Effector memory CD8-positive, alpha-beta T cell (primary cell): Measurements from ENCODE around the gene NMNAT3.

Source experiments
- ATAC-seq: fragments of 150-1000 bp; cut with Tn5 transposase; replicated peaks from 2 replicates; pipeline ENCODE4 v1.10.0; 2021; ENCODE audit warnings: mild to moderate bottlenecking, moderate library complexity
- DNase-seq, 3 experiments: peaks; one replicate each; pipeline ENCODE4 v3.0.0; 2021
- H3K27ac Mint-ChIP-seq, 2 donors: one replicate each; pipeline ENCODE4 v1.8.0; 2022; ENCODE audit warnings: mild to moderate bottlenecking in 2 of 2, mixed read lengths in 2 of 2, moderate library complexity in 2 of 2
- H3K27me3 Mint-ChIP-seq, 2 donors: one replicate each; pipeline ENCODE4 v1.8.0; 2022; ENCODE audit warnings: mixed read lengths in 2 of 2
- H3K36me3 Mint-ChIP-seq: one replicate; pipeline ENCODE4 v1.8.0; 2022; ENCODE audit warnings: mild to moderate bottlenecking, moderate library complexity, mixed read lengths; ENCODE audit not compliant: insufficient read depth
- H3K4me1 Mint-ChIP-seq, 2 donors: one replicate each; pipeline ENCODE4 v1.8.0; 2022; ENCODE audit warnings: low read depth in 2 of 2, mixed read lengths in 2 of 2
- H3K4me3 Mint-ChIP-seq, 2 donors: one replicate each; pipeline ENCODE4 v1.8.0; 2022; ENCODE audit warnings: mild to moderate bottlenecking in 2 of 2, mixed read lengths in 2 of 2, moderate library complexity in 2 of 2
- H3K9me3 Mint-ChIP-seq, 2 donors: one replicate each; pipeline ENCODE4 v1.8.0; 2022; ENCODE audit warnings: mixed read lengths in 2 of 2

Gene NMNAT3

GRCh38 chr3:139640456-139640855, 37.3 kb downstream of the NMNAT3 start:
- Mint-ChIP-seq H3K27ac (no peak overlapping the region), H3K9me3 (no peaks in the 10 kb centered on the region), H3K4me3 (no peak overlapping the region), H3K27me3 (no peaks in the 10 kb centered on the region), H3K4me1 (peaks cover 0 to 4% of the 10 kb centered on the region in 2 donors), H3K36me3 (peaks cover 4% of the 10 kb centered on the region)
- no peak for DNase-seq
- no peak for ATAC-seq

DNA sequence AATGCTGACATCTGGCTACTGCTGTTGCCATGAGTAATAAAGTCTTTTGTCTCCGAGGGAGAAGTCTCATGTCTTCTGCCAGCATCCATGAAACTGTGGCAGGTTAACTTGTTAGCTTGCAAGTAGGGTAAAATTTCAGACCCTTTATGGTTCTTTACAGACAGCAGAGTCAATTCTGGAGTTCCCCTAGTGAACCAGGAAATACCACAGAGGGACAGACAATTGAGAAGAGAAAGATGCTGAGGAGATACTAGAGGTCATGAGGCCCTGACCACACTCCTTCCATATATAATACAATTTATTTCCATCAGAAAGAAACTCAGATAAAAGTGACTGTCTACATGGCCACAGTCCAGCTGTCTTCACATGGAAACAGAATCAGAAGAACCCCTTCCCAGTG, 38.1 kb downstream of the NMNAT3 start:
- ATAC-seq (no peak), DNase-seq (no peak)
- no peaks in the 10 kb centered on the region for H3K27me3 Mint-ChIP-seq
- H3K27ac Mint-ChIP-seq, result no peak overlapping the region
- H3K4me3 Mint-ChIP-seq, result no peak overlapping the region
- H3K36me3 Mint-ChIP-seq, result peaks cover under 1% of the 10 kb centered on the region
- no peaks in the 10 kb centered on the region for H3K9me3 Mint-ChIP-seq
- peaks cover 0 to 4% of the 10 kb centered on the region in 2 donors for H3K4me1 Mint-ChIP-seq

DNA sequence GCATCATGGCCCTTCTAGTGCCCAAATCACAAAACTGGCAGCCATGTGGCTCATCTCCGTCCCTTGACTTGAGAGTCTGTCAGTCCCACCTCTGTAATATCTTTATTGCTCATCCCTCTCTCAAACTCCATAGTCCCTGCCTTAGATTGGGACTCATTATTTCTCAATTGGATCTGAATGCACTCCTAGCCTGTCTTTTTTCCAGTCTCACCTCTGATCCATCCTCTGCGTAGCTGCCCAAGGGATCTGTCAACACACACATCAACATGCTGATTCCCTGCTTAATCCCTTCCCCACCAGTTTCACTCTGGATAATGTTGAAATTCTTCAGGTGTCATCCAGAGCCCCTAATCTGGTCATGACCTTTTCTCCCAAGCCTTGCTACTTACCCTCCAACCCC, 39.3 kb downstream of the NMNAT3 start:
- Mint-ChIP-seq H3K27me3 (no peaks in the 10 kb centered on the region), H3K27ac (no peak overlapping the region), H3K36me3 (no peaks in the 10 kb centered on the region), H3K4me3 (no peak overlapping the region), H3K9me3 (no peaks in the 10 kb centered on the region), H3K4me1 (peaks cover 0 to 4% of the 10 kb centered on the region in 2 donors)
- ATAC-seq (no peak), DNase-seq (no peak)

DNA sequence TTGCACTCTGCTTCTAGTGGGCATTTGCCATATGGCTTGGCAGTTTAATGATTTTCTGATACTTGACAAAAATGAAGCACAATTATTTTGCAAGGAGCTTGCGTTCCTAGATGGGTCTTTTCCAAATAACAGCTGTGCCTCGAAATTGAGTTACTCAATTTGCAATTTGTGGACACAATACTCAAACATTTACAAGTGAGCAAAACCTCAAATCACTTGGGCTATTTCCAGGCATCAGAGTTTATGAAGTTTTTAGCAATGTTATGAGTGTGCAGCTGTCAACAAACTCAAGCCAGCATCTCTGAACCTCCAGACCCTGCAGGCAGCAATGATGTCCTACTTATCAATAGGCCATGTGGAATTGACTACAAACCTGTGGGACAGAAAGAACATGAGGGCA, 41.3 kb downstream of the NMNAT3 start:
- ATAC-seq, result no peak
- no peak overlapping the region for H3K4me3 Mint-ChIP-seq
- H3K27me3 Mint-ChIP-seq, result no peaks in the 10 kb centered on the region
- DNase-seq, result no peak
- H3K4me1 Mint-ChIP-seq, result no peaks in the 10 kb centered on the region
- no peak overlapping the region for H3K27ac Mint-ChIP-seq
- no peaks in the 10 kb centered on the region for H3K36me3 Mint-ChIP-seq
- H3K9me3 Mint-ChIP-seq, result no peaks in the 10 kb centered on the region

GRCh38 chr3:139634111-139634635, 43.6 kb downstream of the NMNAT3 start:
- no peak for ATAC-seq
- Mint-ChIP-seq H3K9me3 (no peaks in the 10 kb centered on the region), H3K27me3 (no peaks in the 10 kb centered on the region), H3K4me1 (no peaks in the 10 kb centered on the region), H3K27ac (no peak overlapping the region), H3K4me3 (no peak overlapping the region), H3K36me3 (no peaks in the 10 kb centered on the region)
- DNase-seq, result no peak

DNA sequence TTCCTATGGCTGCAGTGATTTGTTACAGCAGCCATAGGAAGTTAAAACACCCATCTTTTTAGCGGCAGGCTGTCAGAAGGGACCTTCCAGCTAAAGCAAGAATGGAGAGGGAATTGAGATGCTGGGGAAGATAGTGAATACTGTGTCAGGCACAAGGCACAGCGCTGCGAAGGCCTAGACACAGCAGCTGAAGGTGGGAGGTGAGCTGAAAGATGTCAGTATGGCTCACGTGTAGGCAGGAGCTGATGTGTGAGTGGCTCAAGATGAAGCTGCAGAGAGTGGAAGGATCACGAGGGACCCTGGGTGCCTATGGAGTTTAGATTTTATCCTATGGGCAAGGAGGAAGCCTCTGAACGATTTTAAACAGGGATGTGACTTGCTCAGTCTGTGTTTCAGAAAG, 44.3 kb downstream of the NMNAT3 start:
- no peak overlapping the region for H3K4me3 Mint-ChIP-seq
- H3K27ac Mint-ChIP-seq, result no peak overlapping the region
- no peaks in the 10 kb centered on the region for H3K4me1 Mint-ChIP-seq
- no peaks in the 10 kb centered on the region for H3K36me3 Mint-ChIP-seq
- ATAC-seq, result no peak
- H3K9me3 Mint-ChIP-seq, result no peaks in the 10 kb centered on the region
- no peak for DNase-seq
- no peaks in the 10 kb centered on the region for H3K27me3 Mint-ChIP-seq

DNA sequence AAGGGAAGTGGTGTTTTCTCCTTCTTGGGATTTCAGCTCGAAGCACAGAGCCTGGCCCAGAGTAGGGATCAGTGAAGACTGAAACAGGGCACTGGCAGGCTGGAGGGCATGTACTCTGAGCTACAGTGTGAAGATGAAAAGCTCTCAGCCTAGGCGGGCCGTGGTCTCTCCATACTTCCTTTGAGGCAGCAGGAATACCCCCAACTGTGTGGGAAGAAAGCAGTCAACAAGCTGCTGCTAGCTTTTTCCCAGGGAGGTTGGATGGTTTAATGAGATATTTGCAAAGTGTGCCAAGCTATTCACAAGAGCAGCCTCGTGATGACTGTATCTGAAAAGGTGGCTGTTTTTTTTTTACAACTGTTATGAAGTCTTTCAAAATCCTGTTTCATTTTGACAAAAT, 47.2 kb downstream of the NMNAT3 start:
- no peak for ATAC-seq
- Mint-ChIP-seq H3K4me1 (no peaks in the 10 kb centered on the region), H3K36me3 (no peaks in the 10 kb centered on the region), H3K4me3 (no peak overlapping the region), H3K27me3 (no peaks in the 10 kb centered on the region), H3K9me3 (no peaks in the 10 kb centered on the region), H3K27ac (no peak overlapping the region)
- no peak for DNase-seq

GRCh38 chr3:139629033-139629432, 48.7 kb downstream of the NMNAT3 start:
- Mint-ChIP-seq H3K4me1 (no peaks in the 10 kb centered on the region), H3K9me3 (no peaks in the 10 kb centered on the region), H3K27ac (no peak overlapping the region), H3K4me3 (no peak overlapping the region), H3K27me3 (no peaks in the 10 kb centered on the region), H3K36me3 (no peaks in the 10 kb centered on the region)
- ATAC-seq (no peak), DNase-seq (no peak)

- Mint-ChIP-seq H3K27me3 (no peaks in the 10 kb centered on the region), H3K4me1 (no peaks in the 10 kb centered on the region), H3K27ac (no peak overlapping the region), H3K9me3 (no peaks in the 10 kb centered on the region), H3K4me3 (no peak overlapping the region), H3K36me3 (no peaks in the 10 kb centered on the region)
- no peak for ATAC-seq
- DNase-seq, result no peak
These were observed 50.0 kb downstream of the NMNAT3 start for GRCh38 chr3:139627759-139628158.

DNA sequence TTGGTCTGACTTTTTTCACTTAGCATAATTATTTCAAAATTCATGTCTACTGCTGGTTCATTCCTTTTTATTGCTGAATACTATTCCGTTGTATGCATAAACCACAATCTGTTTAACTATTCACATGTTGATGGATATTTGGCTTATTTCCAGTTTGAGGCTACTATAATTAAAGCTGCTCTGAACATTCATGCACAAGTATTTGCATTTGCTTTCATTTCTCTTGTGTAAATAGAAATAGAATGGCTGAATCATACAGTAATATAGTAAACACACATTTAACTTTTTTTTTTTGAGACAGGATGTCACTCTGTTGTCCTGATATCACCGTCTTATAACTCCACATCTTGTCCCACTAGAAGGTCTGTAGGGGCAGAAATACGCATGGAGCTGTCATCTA, 57.3 kb downstream of the NMNAT3 start:
- Mint-ChIP-seq H3K36me3 (no peaks in the 10 kb centered on the region), H3K27ac (no peak overlapping the region), H3K27me3 (no peaks in the 10 kb centered on the region), H3K4me3 (no peak overlapping the region), H3K4me1 (no peaks in the 10 kb centered on the region), H3K9me3 (peaks cover 0 to 2% of the 10 kb centered on the region in 2 donors)
- DNase-seq (no peak), ATAC-seq (no peak)

GRCh38 chr3:139619484-139619883, 58.3 kb downstream of the NMNAT3 start:
- Mint-ChIP-seq H3K27me3 (no peaks in the 10 kb centered on the region), H3K4me1 (no peaks in the 10 kb centered on the region), H3K36me3 (no peaks in the 10 kb centered on the region)

DNA sequence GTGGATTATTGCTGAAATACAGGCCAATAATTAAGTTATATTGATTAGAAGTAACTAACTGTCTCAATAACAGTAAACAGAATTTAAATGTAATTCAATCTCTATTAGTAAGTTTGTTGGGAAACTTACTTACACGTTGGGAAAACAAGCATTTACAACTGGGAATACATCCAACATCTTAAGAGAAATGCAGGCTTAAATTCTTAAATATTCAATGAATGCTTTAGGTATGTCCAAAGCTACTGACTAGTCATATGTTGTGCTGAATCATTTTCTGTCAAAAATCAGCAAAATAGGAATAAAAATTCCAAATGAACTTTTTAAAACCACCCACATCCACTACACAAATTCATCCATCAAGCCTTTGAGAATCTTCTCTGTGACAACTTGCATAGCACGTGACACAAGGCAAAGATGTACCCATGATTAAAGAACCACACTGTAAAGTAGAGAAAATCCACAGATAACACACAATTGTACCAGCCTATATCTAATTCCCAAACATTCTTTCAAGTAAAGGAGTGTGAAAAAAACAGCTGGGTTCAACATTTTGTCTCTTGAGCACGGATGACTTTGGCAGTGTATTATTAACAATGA, 60.0 kb downstream of the NMNAT3 start:
- H3K4me3 Mint-ChIP-seq, result no peak overlapping the region
- no peaks in the 10 kb centered on the region for H3K36me3 Mint-ChIP-seq
- ATAC-seq, result no peak
- H3K9me3 Mint-ChIP-seq, result peaks cover 0 to 2% of the 10 kb centered on the region in 2 donors
- no peak overlapping the region for H3K27ac Mint-ChIP-seq
- H3K4me1 Mint-ChIP-seq, result no peaks in the 10 kb centered on the region
- H3K27me3 Mint-ChIP-seq, result no peaks in the 10 kb centered on the region
- no peak for DNase-seq

More at GRCh38 chr3:139619484-139619883, 58.3 kb downstream of the NMNAT3 start:
- no peak for DNase-seq
- H3K27ac Mint-ChIP-seq, result no peak overlapping the region
- H3K9me3 Mint-ChIP-seq, result peaks cover 0 to 2% of the 10 kb centered on the region in 2 donors
- H3K4me3 Mint-ChIP-seq, result no peak overlapping the region
- no peak for ATAC-seq

DNA sequence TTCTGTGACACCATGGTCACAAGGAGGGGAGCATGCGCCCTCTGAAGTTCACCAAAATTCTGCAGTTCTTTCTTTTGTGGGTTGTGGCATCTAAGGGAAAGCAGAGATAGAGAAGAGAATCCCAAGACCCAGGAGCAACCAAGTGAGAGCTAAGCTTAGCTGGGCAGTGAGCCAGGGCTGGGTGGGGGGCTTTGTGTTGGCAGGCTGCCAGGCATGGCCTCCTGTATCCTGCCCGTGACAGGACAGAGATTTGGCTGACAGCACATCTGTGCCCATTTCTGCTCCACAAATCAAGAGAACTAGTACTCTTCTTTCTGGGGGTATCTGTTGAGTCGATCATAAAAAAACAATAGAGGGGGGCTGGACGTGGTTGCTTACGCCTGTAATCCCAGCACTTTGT, 66.2 kb downstream of the NMNAT3 start:
- peaks cover 0 to 6% of the 10 kb centered on the region in 2 donors for H3K27me3 Mint-ChIP-seq
- no peaks in the 10 kb centered on the region for H3K4me1 Mint-ChIP-seq
- H3K27ac Mint-ChIP-seq, result no peak overlapping the region
- DNase-seq, result no peak
- no peaks in the 10 kb centered on the region for H3K36me3 Mint-ChIP-seq
- no peaks in the 10 kb centered on the region for H3K9me3 Mint-ChIP-seq
- H3K4me3 Mint-ChIP-seq, result no peak overlapping the region
- ATAC-seq, result no peak

- no peak for ATAC-seq
- no peak for DNase-seq
- Mint-ChIP-seq H3K4me1 (no peaks in the 10 kb centered on the region), H3K36me3 (no peaks in the 10 kb centered on the region), H3K4me3 (no peak overlapping the region), H3K9me3 (no peaks in the 10 kb centered on the region), H3K27ac (no peak overlapping the region), H3K27me3 (peaks cover 0 to 6% of the 10 kb centered on the region in 2 donors)
These were observed 66.9 kb downstream of the NMNAT3 start for GRCh38 chr3:139610886-139611285.
